Measurements from ENCODE around the gene RPS6KB1.
A peak's percentile ranks its signal among the peaks of the same experiment; 100 is the strongest.
"Not testable (repeated sequence)": the region's sequence is repeated elsewhere in the genome, so short reads cannot be mapped to it uniquely, and the experiment has no call there.

RPS6KB1 gene

DNA sequence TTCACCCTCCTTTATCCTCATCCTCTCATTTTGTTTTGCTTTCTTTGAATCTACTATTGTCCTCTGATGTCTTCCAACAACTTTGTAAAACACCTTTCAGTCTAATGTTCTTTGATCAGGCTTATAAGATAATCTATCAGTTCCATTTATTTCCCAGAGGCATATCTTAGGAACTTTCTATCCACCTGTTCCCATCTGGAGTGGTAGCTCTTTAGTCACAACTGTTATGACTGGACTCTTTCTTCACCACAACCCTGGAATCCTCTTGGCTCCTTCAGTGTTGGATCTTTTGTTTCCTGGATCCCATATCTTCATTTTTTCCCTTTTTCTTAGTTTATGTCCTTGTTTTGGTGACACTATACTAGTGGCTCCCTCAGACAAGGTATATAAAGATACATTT is 23.5 kb downstream of the RPS6KB1 start:
- no peak overlapping the region for H3K4me3 ChIP-seq (ENCODE audit: low read depth, low read length)
- TF ChIP-seq POLR2A (IDR thresholded peaks at IDR 0.05; ENCODE audit: extremely low read depth, insufficient read length) (no peak), MYC (IDR thresholded peaks at IDR 0.05; ENCODE audit: low read depth, low read length) (no peak)
- TF ChIP-seq, protein P1, sequence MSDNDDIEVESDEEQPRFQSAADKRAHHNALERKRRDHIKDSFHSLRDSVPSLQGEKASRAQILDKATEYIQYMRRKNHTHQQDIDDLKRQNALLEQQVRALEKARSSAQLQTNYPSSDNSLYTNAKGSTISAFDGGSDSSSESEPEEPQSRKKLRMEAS (IDR thresholded peaks at IDR 0.05; ENCODE audit: low read depth, low read length): no peak
- TF ChIP-seq, protein P2, sequence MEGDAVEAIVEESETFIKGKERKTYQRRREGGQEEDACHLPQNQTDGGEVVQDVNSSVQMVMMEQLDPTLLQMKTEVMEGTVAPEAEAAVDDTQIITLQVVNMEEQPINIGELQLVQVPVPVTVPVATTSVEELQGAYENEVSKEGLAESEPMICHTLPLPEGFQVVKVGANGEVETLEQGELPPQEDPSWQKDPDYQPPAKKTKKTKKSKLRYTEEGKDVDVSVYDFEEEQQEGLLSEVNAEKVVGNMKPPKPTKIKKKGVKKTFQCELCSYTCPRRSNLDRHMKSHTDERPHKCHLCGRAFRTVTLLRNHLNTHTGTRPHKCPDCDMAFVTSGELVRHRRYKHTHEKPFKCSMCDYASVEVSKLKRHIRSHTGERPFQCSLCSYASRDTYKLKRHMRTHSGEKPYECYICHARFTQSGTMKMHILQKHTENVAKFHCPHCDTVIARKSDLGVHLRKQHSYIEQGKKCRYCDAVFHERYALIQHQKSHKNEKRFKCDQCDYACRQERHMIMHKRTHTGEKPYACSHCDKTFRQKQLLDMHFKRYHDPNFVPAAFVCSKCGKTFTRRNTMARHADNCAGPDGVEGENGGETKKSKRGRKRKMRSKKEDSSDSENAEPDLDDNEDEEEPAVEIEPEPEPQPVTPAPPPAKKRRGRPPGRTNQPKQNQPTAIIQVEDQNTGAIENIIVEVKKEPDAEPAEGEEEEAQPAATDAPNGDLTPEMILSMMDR (IDR thresholded peaks at IDR 0.05; ENCODE audit: low read depth, low read length): no peak
- DNase-seq (ENCODE audit: low read depth): no peak

DNA sequence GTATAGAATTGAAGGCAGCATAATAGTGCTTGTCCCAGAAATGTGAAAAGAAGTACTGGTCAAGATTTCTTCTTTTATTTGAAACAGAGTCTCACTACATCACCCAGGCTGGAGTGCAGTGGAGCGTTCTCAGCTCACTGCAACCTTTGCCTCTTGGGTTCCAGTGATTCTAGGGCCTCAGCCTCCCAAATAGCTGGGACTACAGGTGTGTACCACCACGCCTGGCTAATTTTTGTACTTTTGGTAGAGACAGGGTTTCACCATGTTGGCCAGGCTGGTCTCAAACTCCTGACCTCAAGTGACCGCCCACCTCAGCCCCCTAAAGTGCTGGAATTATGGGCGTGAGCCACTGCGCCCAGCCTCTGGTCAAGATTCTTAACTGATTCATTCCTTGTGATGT is 27.7 kb downstream of the RPS6KB1 start:
- not testable (repeated sequence) for H3K4me3 ChIP-seq (ENCODE audit: low read depth, low read length); DNase-seq (ENCODE audit: low read depth)

DNA sequence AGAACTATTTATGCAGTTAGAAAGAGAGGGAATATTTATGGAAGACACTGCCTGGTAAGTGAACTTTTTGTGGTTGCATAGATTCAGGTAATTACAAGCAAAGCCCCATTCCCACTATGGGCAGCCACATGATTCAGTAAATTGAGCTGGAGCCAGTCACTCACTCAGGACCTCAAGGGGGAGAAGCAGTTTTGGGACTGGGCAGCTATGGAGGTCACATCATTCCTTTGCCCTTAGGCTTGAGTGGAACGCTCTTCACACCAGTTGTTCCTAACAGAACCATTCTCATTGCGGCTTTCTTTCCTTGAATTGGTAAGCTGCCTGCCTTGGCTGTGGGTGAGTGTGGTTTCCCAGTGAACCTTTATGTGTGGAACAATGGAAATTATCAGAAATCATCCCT is 37.2 kb downstream of the RPS6KB1 start:
- not testable (repeated sequence) for DNase-seq (ENCODE audit: low read depth); H3K4me3 ChIP-seq (ENCODE audit: low read depth, low read length)

DNA sequence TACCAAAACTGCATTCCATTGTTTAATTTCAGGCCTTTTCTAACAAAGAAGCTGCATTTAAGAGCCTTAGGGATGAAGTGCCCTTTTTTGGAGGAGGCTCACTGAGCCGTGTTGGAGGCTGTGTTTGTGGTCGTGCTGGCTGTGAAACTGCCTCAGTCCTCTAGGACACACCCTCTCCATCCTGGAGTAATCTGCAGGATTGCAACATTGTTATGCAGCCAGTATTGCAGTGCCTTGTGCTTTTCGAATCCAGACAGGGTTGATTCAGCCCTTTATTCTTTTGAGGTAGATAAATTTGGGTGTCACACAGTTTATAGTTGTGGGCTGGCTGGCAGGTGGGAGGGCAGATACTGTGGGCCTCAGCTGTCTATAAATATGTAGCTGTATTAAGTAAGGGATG is 37.8 kb downstream of the RPS6KB1 start:
- peak; percentile 21 for DNase-seq (ENCODE audit: low read depth)
- not testable (repeated sequence) for H3K4me3 ChIP-seq (ENCODE audit: low read depth, low read length)

DNA sequence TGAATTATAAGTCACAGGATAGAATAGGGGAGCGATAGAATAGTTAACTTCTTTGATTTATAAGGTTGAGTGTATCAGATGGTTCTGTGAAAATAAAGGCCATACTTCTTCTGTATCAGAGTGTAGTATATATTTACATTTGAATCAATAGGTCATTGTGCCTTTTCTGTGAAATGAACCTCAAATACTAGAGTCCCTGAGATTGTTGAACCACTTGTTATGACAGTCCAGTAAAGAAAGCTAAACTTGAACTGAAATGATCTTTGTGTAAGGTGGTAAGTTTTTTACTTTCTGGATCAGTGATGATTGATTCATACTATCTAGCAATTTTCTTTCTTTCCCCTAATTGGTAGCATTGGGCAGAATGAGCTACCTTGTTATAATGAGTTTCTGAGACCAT is 40.4 kb downstream of the RPS6KB1 start:
- not testable (repeated sequence) for H3K4me3 ChIP-seq (ENCODE audit: low read depth, low read length); DNase-seq (ENCODE audit: low read depth)

DNA sequence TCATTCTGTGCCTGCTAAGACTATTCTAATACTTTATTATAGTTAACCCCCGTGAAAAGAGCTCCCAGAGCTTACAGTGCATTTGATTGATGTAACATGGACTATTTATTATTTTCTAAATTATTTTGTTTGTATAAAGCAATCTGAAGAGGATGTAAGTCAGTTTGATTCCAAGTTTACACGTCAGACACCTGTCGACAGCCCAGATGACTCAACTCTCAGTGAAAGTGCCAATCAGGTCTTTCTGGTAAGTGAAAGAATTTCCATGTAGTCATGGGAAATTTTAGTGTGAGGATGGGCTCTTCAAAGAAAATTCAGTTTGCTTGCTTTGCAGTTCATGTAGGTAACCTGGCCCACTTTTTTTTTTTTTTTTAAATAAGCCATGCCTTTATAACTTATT is 47.8 kb downstream of the RPS6KB1 start:
- H3K4me3 ChIP-seq (ENCODE audit: low read depth, low read length); DNase-seq (ENCODE audit: low read depth): not testable (repeated sequence)

DNA sequence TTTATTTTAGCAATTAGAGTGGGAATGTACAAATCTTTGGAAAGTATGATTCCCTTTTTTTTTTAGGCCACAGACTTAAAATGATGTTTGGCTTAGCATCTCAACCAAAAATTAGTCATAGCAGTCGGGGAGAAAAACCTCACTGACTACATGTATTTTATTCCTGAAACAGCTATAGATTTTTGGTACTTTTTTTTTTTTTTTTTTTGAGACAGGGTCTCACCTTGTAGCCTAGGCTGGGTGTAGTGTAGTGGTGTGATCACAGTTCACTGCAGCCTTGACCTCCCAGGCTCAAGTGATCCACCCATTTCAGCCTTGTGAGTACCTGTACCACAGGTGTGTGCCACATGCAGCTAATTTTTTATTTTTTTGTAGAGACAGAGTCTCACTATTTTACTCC is 48.2 kb downstream of the RPS6KB1 start:
- no peak for DNase-seq (ENCODE audit: low read depth)
- H3K4me3 ChIP-seq (ENCODE audit: low read depth, low read length): no peak overlapping the region
- TF ChIP-seq MYC (IDR thresholded peaks at IDR 0.05; ENCODE audit: low read depth, low read length) (no peak), POLR2A (IDR thresholded peaks at IDR 0.05; ENCODE audit: extremely low read depth, insufficient read length) (no peak)
- TF ChIP-seq, protein P2 (IDR thresholded peaks at IDR 0.05; ENCODE audit: low read depth, low read length): no peak
- TF ChIP-seq, protein P1 (IDR thresholded peaks at IDR 0.05; ENCODE audit: low read depth, low read length): no peak

DNA sequence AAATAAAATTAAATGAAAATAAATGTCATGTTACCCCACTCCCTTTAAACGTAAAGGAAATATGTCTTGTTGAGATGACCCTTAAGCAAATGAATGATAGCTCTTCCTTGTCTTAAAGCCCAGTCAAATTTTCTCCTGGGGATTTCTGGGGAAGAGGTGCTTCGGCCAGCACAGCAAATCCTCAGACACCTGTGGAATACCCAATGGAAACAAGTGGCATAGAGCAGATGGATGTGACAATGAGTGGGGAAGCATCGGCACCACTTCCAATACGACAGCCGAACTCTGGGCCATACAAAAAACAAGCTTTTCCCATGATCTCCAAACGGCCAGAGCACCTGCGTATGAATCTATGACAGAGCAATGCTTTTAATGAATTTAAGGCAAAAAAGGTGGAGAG is 53.5 kb downstream of the RPS6KB1 start:
- not testable (repeated sequence) for DNase-seq (ENCODE audit: low read depth); H3K4me3 ChIP-seq (ENCODE audit: low read depth, low read length)

DNA sequence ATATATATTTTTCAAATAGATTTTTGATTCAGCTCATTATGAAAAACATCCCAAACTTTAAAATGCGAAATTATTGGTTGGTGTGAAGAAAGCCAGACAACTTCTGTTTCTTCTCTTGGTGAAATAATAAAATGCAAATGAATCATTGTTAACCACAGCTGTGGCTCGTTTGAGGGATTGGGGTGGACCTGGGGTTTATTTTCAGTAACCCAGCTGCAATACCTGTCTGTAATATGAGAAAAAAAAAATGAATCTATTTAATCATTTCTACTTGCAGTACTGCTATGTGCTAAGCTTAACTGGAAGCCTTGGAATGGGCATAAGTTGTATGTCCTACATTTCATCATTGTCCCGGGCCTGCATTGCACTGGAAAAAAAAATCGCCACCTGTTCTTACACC is 54.4 kb downstream of the RPS6KB1 start:
- not testable (repeated sequence) for DNase-seq (ENCODE audit: low read depth); H3K4me3 ChIP-seq (ENCODE audit: low read depth, low read length)

DNA sequence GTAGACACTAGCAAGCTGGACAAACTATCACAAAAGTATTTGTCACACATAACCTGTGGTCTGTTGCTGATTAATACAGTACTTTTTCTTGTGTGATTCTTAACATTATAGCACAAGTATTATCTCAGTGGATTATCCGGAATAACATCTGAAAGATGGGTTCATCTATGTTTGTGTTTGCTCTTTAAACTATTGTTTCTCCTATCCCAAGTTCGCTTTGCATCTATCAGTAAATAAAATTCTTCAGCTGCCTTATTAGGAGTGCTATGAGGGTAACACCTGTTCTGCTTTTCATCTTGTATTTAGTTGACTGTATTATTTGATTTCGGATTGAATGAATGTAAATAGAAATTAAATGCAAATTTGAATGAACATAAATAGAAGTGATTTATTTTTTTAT is 57.1 kb downstream of the RPS6KB1 start:
- no peak for DNase-seq (ENCODE audit: low read depth)
- TF ChIP-seq MYC (IDR thresholded peaks at IDR 0.05; ENCODE audit: low read depth, low read length) (no peak), POLR2A (IDR thresholded peaks at IDR 0.05; ENCODE audit: extremely low read depth, insufficient read length) (no peak)
- TF ChIP-seq, protein P1 (IDR thresholded peaks at IDR 0.05; ENCODE audit: low read depth, low read length): no peak
- TF ChIP-seq, protein P2 (IDR thresholded peaks at IDR 0.05; ENCODE audit: low read depth, low read length): no peak
- no peak overlapping the region for H3K4me3 ChIP-seq (ENCODE audit: low read depth, low read length)

All from NB4 (cell line).